T-helper 17 cell (primary cell): Measurements from ENCODE around the gene AOC3. TPM values are rescaled to one million over a fixed set of nuclear protein-coding genes. Genes with fewer than 3 reads are reported as not detected.

Experiments
- ATAC-seq: fragments of 150-1000 bp; cut with Tn5 transposase; 2 replicates; pipeline ENCODE4 v1.10.0; 2021; ENCODE audit warnings: mild to moderate bottlenecking, moderate library complexity
- DNase-seq, 3 donors: peaks; one replicate each; pipeline versions ENCODE4 v3.0.0 to v3.0.0-alpha.2; 2020 to 2021
- H3K9me3 ChIP-seq: one replicate; pipeline ENCODE4 v1.7.0; 2013; ENCODE audit warnings: low read length, mild to moderate bottlenecking; ENCODE audit not compliant: control insufficient read depth, poor library complexity, severe bottlenecking
- H3K27ac Mint-ChIP-seq: one replicate; pipeline ENCODE4 v1.8.0; 2022; ENCODE audit warnings: mild to moderate bottlenecking, moderate library complexity, mixed read lengths
- H3K27me3 Mint-ChIP-seq: one replicate; pipeline ENCODE4 v1.8.0; 2022; ENCODE audit warnings: mixed read lengths
- H3K36me3 Mint-ChIP-seq: one replicate; pipeline ENCODE4 v1.8.0; 2022; ENCODE audit warnings: low read depth, mixed read lengths
- H3K4me1 Mint-ChIP-seq: one replicate; pipeline ENCODE4 v1.8.0; 2022; ENCODE audit warnings: mild to moderate bottlenecking, mixed read lengths
- H3K4me3 Mint-ChIP-seq: one replicate; pipeline ENCODE4 v1.8.0; 2022; ENCODE audit warnings: mild to moderate bottlenecking, moderate library complexity, mixed read lengths
- total RNA-seq, 4 donors: library from RNA in 2 of 4; stranded (reverse) in 2 of 4; gene quantifications; one replicate each; pipeline ENCODE4 v1.2.3 and lab custom pipeline; 2022 to 2026

The AOC3 gene, protein sequence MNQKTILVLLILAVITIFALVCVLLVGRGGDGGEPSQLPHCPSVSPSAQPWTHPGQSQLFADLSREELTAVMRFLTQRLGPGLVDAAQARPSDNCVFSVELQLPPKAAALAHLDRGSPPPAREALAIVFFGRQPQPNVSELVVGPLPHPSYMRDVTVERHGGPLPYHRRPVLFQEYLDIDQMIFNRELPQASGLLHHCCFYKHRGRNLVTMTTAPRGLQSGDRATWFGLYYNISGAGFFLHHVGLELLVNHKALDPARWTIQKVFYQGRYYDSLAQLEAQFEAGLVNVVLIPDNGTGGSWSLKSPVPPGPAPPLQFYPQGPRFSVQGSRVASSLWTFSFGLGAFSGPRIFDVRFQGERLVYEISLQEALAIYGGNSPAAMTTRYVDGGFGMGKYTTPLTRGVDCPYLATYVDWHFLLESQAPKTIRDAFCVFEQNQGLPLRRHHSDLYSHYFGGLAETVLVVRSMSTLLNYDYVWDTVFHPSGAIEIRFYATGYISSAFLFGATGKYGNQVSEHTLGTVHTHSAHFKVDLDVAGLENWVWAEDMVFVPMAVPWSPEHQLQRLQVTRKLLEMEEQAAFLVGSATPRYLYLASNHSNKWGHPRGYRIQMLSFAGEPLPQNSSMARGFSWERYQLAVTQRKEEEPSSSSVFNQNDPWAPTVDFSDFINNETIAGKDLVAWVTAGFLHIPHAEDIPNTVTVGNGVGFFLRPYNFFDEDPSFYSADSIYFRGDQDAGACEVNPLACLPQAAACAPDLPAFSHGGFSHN
- total RNA-seq (1 to 10 TPM; 1.0 to 1.1 TPM), total RNA-seq (lab: John Stamatoyannopoulos, UW) (0.46 to 1.1 reads per million in 2 donors)

DNA sequence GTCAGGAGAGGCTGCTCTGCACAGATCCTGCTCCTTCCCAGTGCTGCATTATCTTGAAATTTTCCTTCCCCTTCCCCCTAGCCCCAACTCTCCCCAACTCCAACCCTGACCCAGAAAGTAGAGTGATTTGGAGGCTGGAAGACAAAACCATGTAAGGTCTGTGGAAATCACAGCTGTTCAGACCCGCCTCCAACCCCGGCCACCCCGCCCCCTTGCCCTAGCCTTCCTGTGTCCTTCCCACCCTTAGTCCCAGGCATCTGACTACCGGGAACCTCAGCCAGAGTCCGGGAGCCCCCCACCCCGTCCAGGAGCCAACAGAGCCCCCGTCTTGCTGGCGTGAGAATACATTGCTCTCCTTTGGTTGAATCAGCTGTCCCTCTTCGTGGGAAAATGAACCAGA is at the start of gene AOC3:
AOC3 (plus strand) TSS at position 246 of the 400 bp plus-strand sequence; CDS start at position 391, 145 bp downstream.
- Mint-ChIP-seq H3K27ac (no peak within 1 kb of the TSS), H3K4me1 (peaks cover 6% of the 10 kb centered on the region), H3K4me3 (no peak within 1 kb of the TSS), H3K27me3 (peaks cover 14% of the 10 kb centered on the region), H3K36me3 (no peaks in the 10 kb centered on the region)
- no peak for ATAC-seq
- no peaks in the 10 kb centered on the region for H3K9me3 ChIP-seq
- no peak for DNase-seq

DNA sequence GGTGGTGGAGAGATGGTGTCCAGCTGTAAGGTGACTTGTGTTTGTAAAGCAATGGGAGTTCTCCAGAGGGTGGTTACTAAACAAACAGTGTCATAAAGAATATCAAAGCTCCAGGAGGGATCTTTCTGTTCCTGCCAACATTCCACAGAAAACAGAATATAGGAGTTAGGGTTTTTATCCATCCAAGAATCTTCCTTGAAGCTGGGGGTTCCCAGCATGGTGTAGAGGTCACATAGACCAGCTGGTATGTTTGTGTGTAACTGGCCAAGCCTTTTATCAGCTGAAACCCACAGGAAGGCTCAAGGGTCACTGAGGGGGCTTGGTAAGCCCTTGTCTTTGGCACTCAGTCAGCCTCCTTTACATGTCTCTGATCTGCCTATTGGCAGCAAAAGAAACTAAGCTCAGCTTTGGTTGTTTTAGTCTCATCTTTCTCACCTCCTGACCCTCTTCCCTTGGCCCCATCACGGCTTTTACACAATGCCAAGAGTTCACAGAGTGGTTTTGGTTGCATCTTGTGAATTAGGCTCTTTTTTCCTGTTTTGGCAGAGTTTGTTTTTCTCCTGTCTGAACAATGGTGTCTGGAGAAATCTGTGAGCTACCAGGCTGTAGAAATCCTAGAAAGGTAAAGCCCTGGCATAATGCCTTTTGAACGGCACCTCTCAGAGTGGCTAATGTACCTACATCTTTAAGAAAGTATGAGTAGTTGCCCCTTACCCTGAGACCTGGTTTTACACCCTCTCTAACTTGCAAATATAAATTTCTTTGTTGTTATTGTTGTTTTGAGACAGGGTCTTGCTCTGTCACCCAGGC is 47.7 kb upstream of the AOC3 start:
- Mint-ChIP-seq H3K4me3 (no peak overlapping the region), H3K36me3 (no peaks in the 10 kb centered on the region), H3K4me1 (peaks cover 14% of the 10 kb centered on the region), H3K27me3 (no peaks in the 10 kb centered on the region), H3K27ac (peak overlapping the region; percentile 43)
- DNase-seq (no peak), ATAC-seq (no peak)
- no peaks in the 10 kb centered on the region for H3K9me3 ChIP-seq

- H3K4me3 Mint-ChIP-seq = no peak overlapping the region
- peaks cover 7% of the 10 kb centered on the region for H3K4me1 Mint-ChIP-seq
- no peak overlapping the region for H3K27ac Mint-ChIP-seq
- no peaks in the 10 kb centered on the region for H3K36me3 Mint-ChIP-seq
- DNase-seq (no peak), ATAC-seq (no peak)
- no peaks in the 10 kb centered on the region for H3K9me3 ChIP-seq
- no peaks in the 10 kb centered on the region for H3K27me3 Mint-ChIP-seq
Measured at GRCh38 chr17:42804918-42805367, 46.1 kb upstream of the AOC3 start.

DNA sequence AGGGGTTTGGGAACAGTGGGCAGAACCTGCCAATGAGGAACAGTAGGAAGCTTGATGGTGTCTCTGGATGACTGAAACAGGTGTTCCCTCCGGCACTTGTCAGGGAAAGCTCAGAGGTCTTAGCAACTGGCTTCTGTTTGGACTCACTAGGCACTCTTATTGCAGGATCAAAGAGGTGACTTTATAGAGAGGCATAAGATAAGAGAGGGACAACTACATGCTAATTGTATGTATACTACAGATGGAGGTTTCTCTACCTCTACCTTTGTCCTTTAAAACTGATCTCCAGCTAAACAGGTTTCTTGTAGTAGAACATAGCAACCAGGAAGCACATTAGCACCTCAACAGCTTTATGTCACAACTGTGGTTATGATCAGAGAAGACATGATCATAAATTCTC is 44.8 kb upstream of the AOC3 start:
- H3K4me3 Mint-ChIP-seq = no peak overlapping the region
- ATAC-seq (no peak), DNase-seq (no peak)
- no peaks in the 10 kb centered on the region for H3K9me3 ChIP-seq
- H3K27ac Mint-ChIP-seq = no peak overlapping the region
- H3K27me3 Mint-ChIP-seq = no peaks in the 10 kb centered on the region
- H3K4me1 Mint-ChIP-seq = peaks cover 3% of the 10 kb centered on the region
- peaks cover 3% of the 10 kb centered on the region for H3K36me3 Mint-ChIP-seq

GRCh38 chr17:42809250-42809649 is 41.7 kb upstream of the AOC3 start:
- no peaks in the 10 kb centered on the region for H3K27me3 Mint-ChIP-seq
- H3K4me3 Mint-ChIP-seq = no peak overlapping the region
- ATAC-seq (no peak), DNase-seq (no peak)
- H3K9me3 ChIP-seq = no peaks in the 10 kb centered on the region
- no peaks in the 10 kb centered on the region for H3K4me1 Mint-ChIP-seq
- peaks cover 12% of the 10 kb centered on the region for H3K36me3 Mint-ChIP-seq
- H3K27ac Mint-ChIP-seq = no peak overlapping the region

GRCh38 chr17:42814633-42815399 is 36.2 kb upstream of the AOC3 start:
- DNase-seq = no peak
- Mint-ChIP-seq H3K27me3 (no peaks in the 10 kb centered on the region), H3K36me3 (peaks cover 25% of the 10 kb centered on the region), H3K4me3 (no peak overlapping the region), H3K4me1 (peaks cover 10% of the 10 kb centered on the region), H3K27ac (no peak overlapping the region)
- ATAC-seq = no peak
- H3K9me3 ChIP-seq = no peaks in the 10 kb centered on the region

GRCh38 chr17:42817866-42818265 is 33.1 kb upstream of the AOC3 start:
- peak overlapping the region; percentile 49 for H3K27ac Mint-ChIP-seq
- H3K4me3 Mint-ChIP-seq = no peak overlapping the region
- peaks cover 17% of the 10 kb centered on the region for H3K4me1 Mint-ChIP-seq
- H3K9me3 ChIP-seq = no peaks in the 10 kb centered on the region
- H3K27me3 Mint-ChIP-seq = no peaks in the 10 kb centered on the region
- no peak for ATAC-seq
- DNase-seq = no peak
- H3K36me3 Mint-ChIP-seq = peaks cover 19% of the 10 kb centered on the region

GRCh38 chr17:42818379-42818778 is 32.6 kb upstream of the AOC3 start:
- Mint-ChIP-seq H3K36me3 (peaks cover 19% of the 10 kb centered on the region), H3K27me3 (no peaks in the 10 kb centered on the region), H3K4me1 (peaks cover 18% of the 10 kb centered on the region), H3K27ac (peak overlapping the region; percentile 49), H3K4me3 (no peak overlapping the region)
- no peak for ATAC-seq
- no peak for DNase-seq
- no peaks in the 10 kb centered on the region for H3K9me3 ChIP-seq

GRCh38 chr17:42819939-42820535 is 31.0 kb upstream of the AOC3 start:
- ATAC-seq = no peak

DNA sequence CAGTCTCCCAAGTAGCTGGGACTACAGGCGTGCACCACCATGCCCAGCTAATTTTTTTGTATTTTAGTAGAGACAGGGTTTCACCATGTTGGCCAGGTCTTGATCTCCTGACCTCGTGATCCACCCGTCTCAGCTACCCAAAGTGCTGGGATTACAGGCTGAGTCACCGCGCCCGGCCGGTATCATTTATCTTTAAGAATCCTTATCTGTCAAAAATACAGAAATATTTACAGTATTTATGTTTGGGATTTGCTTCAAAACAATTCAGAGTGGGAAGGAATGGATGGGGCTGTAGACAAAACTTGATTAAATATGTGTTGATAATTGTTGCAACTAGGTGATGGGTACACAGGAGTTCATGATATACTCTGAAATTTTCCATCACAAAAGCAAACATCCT is 29.8 kb upstream of the AOC3 start:
- Mint-ChIP-seq H3K4me3 (no peak overlapping the region), H3K4me1 (peaks cover 19% of the 10 kb centered on the region), H3K27me3 (no peaks in the 10 kb centered on the region), H3K36me3 (peaks cover 7% of the 10 kb centered on the region), H3K27ac (no peak overlapping the region)
- DNase-seq = no peak
- no peaks in the 10 kb centered on the region for H3K9me3 ChIP-seq
- ATAC-seq = no peak

More at GRCh38 chr17:42819939-42820535, 31.0 kb upstream of the AOC3 start:
- H3K9me3 ChIP-seq = no peaks in the 10 kb centered on the region
- DNase-seq = peak; percentile 47
- H3K4me1 Mint-ChIP-seq = peaks cover 23% of the 10 kb centered on the region
- no peaks in the 10 kb centered on the region for H3K27me3 Mint-ChIP-seq
- H3K4me3 Mint-ChIP-seq = no peak overlapping the region
- H3K27ac Mint-ChIP-seq = no peak overlapping the region
- peaks cover 10% of the 10 kb centered on the region for H3K36me3 Mint-ChIP-seq

GRCh38 chr17:42827472-42827871 is 23.5 kb upstream of the AOC3 start:
- peaks cover 7% of the 10 kb centered on the region for H3K36me3 Mint-ChIP-seq
- DNase-seq (no peak), ATAC-seq (no peak)
- peaks cover 9% of the 10 kb centered on the region for H3K27me3 Mint-ChIP-seq
- H3K4me1 Mint-ChIP-seq = peaks cover 25% of the 10 kb centered on the region
- H3K9me3 ChIP-seq = no peaks in the 10 kb centered on the region
- H3K4me3 Mint-ChIP-seq = no peak overlapping the region
- H3K27ac Mint-ChIP-seq = no peak overlapping the region

DNA sequence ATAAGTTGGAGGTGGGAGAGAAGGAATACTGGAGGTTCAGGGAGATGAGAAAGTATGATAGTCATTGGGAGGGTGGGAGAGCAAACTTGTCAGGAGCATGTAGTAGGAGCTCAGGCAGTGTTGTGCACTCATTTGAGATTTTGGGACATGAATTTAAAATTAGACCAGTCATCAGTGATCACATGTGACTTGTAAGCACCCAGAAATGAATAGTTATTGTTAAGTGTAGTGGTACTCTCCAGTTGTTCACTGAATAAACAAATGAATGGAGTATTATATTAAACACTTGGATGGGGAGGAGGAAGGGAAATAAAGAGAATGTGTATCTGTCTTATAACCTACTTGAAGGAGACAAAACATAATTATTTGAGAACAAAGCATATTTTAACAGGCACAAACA is 20.0 kb upstream of the AOC3 start:
- peaks cover 7% of the 10 kb centered on the region for H3K36me3 Mint-ChIP-seq
- no peak overlapping the region for H3K4me3 Mint-ChIP-seq
- peaks cover 27% of the 10 kb centered on the region for H3K4me1 Mint-ChIP-seq
- no peaks in the 10 kb centered on the region for H3K9me3 ChIP-seq
- no peak for DNase-seq
- peaks cover 9% of the 10 kb centered on the region for H3K27me3 Mint-ChIP-seq
- H3K27ac Mint-ChIP-seq = peak overlapping the region; percentile 57
- ATAC-seq = no peak
